ENCODE data around the gene ALOX12.

GRCh38 chr17:6994118-6994598 is 1.7 kb upstream of the ALOX12 start:
- TF ChIP-seq POLR2AphosphoS5 (IDR thresholded peaks at IDR 0.05; ENCODE audit: low read depth, low read length) (no peak), POLR2A (IDR thresholded peaks at IDR 0.05; ENCODE audit: low read depth, low read length) (no peak), SPI1 (IDR thresholded peaks at IDR 0.05; ENCODE audit: low read depth, low read length) (no peak)
